ENCODE results near the gene BATF2.
"Not testable (repeated sequence)": the region's sequence is repeated elsewhere in the genome, so short reads cannot be mapped to it uniquely, and the experiment has no call there.

- TF ChIP-seq POLR2A, POLR2AphosphoS5 (IDR thresholded peaks at IDR 0.05; ENCODE audit: low read depth, low read length): not testable (repeated sequence)
These were observed 13.4 kb downstream of the BATF2 start for GRCh38 chr11:64983339-64983738.

All from GM12892 (cell line).